HCT116 (cell line): ENCODE measurements around the gene ZRANB1. TPM values are rescaled to one million over a fixed set of nuclear protein-coding genes. Genes with fewer than 3 reads are reported as not detected.

Experiments
- ATAC-seq: fragments of 200-7000 bp; cut with Tn5 transposase; 2 replicates; pipeline ENCODE4 v1.9.1; 2020; ENCODE audit warnings: mild to moderate bottlenecking, moderate library complexity
- BruUV-seq: library from RNA; stranded (reverse); fragments of 400-500 nt; replicated peaks from 2 replicates; lab custom pipeline; 2021; lab: Mats Ljungman, UMichigan
- CTCF ChIA-PET: fragments of 300-600 bp; sonication (Branson Sonifier 250); formaldehyde crosslinking; loops from one replicate; lab custom pipeline; 2021; ENCODE audit warnings: antibody characterized with exemption; lab: Charles Lee
- POLR2A ChIA-PET: fragments of 300-600, 350-600 bp; sonication (Branson Sonifier 250); formaldehyde crosslinking; loops from one replicate; lab custom pipeline; 2021; ENCODE audit warnings: antibody characterized with exemption; lab: Charles Lee
- RAD21 ChIA-PET, 2 experiments: fragments of 300-600 bp; sonication (Branson Sonifier 250); formaldehyde crosslinking; loops; one replicate each; lab custom pipeline; 2023; ENCODE audit warnings: low total read pairs in 2 of 2; ENCODE audit not compliant: uncharacterized antibody in 2 of 2, unreplicated experiment in 2 of 2, low non-redundant PET in 1 of 2; lab: Charles Lee
- DNase-seq: peaks from one replicate; pipeline ENCODE4 v3.0.0-alpha.2; 2010; ENCODE audit warnings: low read depth, low spot score
- H2AFZ ChIP-seq: fragments of 200-600 bp; shearing (Covaris generic), sonication (generic); 2 replicates; pipeline ENCODE4 v1.6.1; 2017; ENCODE audit warnings: low read depth, mixed run types, mixed read lengths, antibody characterized with exemption, low read length; ENCODE audit not compliant: poor library complexity, severe bottlenecking
- H3K27ac ChIP-seq: 2 replicates; pipeline ENCODE4 v1.5.1; 2012; ENCODE audit warnings: low read depth, low read length
- H3K27me3 ChIP-seq: fragments of 200-600 bp; sonication (generic); 2 replicates; pipeline ENCODE4 v1.6.1; 2016; ENCODE audit warnings: mixed run types, low read length, mixed read lengths; ENCODE audit not compliant: insufficient read depth
- H3K36me3 ChIP-seq, 2 experiments: fragments of 200-500 bp in 1 of 2; fragments of 200-600 bp in 1 of 2; sonication (Bioruptor generic) in 1 of 2; sonication (generic) in 1 of 2; 2 replicates each; pipeline versions ENCODE4 v1.5.1 to v1.6.1; 2014 to 2016; ENCODE audit warnings: low read length in 2 of 2, inconsistent platforms in 1 of 2, mixed read lengths in 1 of 2, mixed run types in 1 of 2; ENCODE audit not compliant: insufficient read depth in 2 of 2, control insufficient read depth in 1 of 2
- H3K4me1 ChIP-seq, 2 experiments: fragments of 200-600 bp in 1 of 2; sonication (generic) in 1 of 2; 2 replicates each; pipeline versions ENCODE4 v1.5.1 to v1.6.1; 2012 to 2017; ENCODE audit warnings: low read length in 2 of 2, inconsistent platforms in 1 of 2, mild to moderate bottlenecking in 1 of 2, mixed read lengths in 1 of 2, mixed run types in 1 of 2, moderate library complexity in 1 of 2; ENCODE audit not compliant: insufficient read depth in 2 of 2, control insufficient read depth in 1 of 2
- H3K4me2 ChIP-seq: fragments of 200-600 bp; sonication (generic); 2 replicates; pipeline ENCODE4 v1.6.1; 2017; ENCODE audit warnings: mixed run types, low read length, mixed read lengths
- H3K4me3 ChIP-seq, 2 experiments: fragments of 200-600 bp in 1 of 2; sonication (generic) in 1 of 2; replicated peaks in 1 of 2; 2 replicates each; pipeline ENCODE4 v1.5.1; 2011 to 2016; ENCODE audit warnings: low read length in 2 of 2, control low read depth in 1 of 2, low read depth in 1 of 2, mild to moderate bottlenecking in 1 of 2, mixed read lengths in 1 of 2, mixed run types in 1 of 2
- H3K79me2 ChIP-seq: fragments of 200-600 bp; sonication (generic); 2 replicates; pipeline ENCODE4 v1.6.1; 2017; ENCODE audit warnings: mild to moderate bottlenecking, mixed run types, low read length, moderate library complexity, mixed read lengths; ENCODE audit not compliant: insufficient read depth
- H3K9ac ChIP-seq: fragments of 200-600 bp; sonication (generic); 2 replicates; pipeline ENCODE4 v1.6.1; 2016; ENCODE audit warnings: low read length, mixed read lengths
- H3K9me2 ChIP-seq: fragments of 200-600 bp; sonication (generic), shearing (Covaris generic); 2 replicates; pipeline ENCODE4 v1.6.1; 2017; ENCODE audit warnings: mixed run types, mild to moderate bottlenecking, moderate library complexity; ENCODE audit not compliant: insufficient read depth
- H3K9me3 ChIP-seq, 2 experiments: fragments of 200-500 bp in 1 of 2; fragments of 200-600 bp in 1 of 2; sonication (Bioruptor generic) in 1 of 2; sonication (generic) in 1 of 2; 2 replicates each; pipeline ENCODE4 v1.6.1; 2014 to 2017; ENCODE audit warnings: low read length in 2 of 2, mixed read lengths in 2 of 2, inconsistent platforms in 1 of 2, low read depth in 1 of 2, mild to moderate bottlenecking in 1 of 2, mixed run types in 1 of 2, moderate library complexity in 1 of 2; ENCODE audit not compliant: control insufficient read depth in 1 of 2, insufficient read depth in 1 of 2
- H4K20me1 ChIP-seq: fragments of 200-600 bp; sonication (generic), shearing (Covaris generic); 2 replicates; pipeline ENCODE4 v1.6.1; 2017; ENCODE audit warnings: mixed run types, mild to moderate bottlenecking, moderate library complexity; ENCODE audit not compliant: insufficient read depth
- EGR1 ChIP-seq: IDR thresholded peaks from 2 replicates; pipeline ENCODE4 v1.6.1; 2012; ENCODE audit warnings: low read depth
- EZH2 ChIP-seq: fragments of 200-600 bp; sonication (generic); IDR thresholded peaks from 2 replicates; pipeline ENCODE4 v1.6.1; 2017; ENCODE audit warnings: antibody characterized with exemption, mixed run types
- EZH2phosphoT487 ChIP-seq: fragments of 200-600 bp; IDR thresholded peaks from 2 replicates; pipeline ENCODE4 v1.6.1; 2018; ENCODE audit warnings: antibody characterized with exemption, borderline replicate concordance
- FOSL1 ChIP-seq: IDR thresholded peaks from 2 replicates; pipeline ENCODE4 v1.6.1; 2012; ENCODE audit warnings: low read depth
- JUND ChIP-seq: IDR thresholded peaks from 2 replicates; pipeline ENCODE4 v1.6.1; 2012
- POLR2A ChIP-seq: IDR thresholded peaks from 2 replicates; pipeline ENCODE4 v1.7.0; 2011; ENCODE audit warnings: borderline replicate concordance; ENCODE audit not compliant: insufficient read depth, insufficient read length; ENCODE audit errors: extremely low read depth
- RAD21 ChIP-seq: IDR thresholded peaks from 2 replicates; pipeline ENCODE4 v1.6.1; 2012; ENCODE audit warnings: low read depth, mild to moderate bottlenecking
- SIN3A ChIP-seq: IDR thresholded peaks from 2 replicates; pipeline ENCODE4 v1.6.1; 2012; ENCODE audit warnings: low read depth
- SP1 ChIP-seq: IDR thresholded peaks from 2 replicates; pipeline ENCODE4 v1.6.1; 2012; ENCODE audit warnings: low read depth
- SRF ChIP-seq: IDR thresholded peaks from 2 replicates; pipeline ENCODE4 v1.6.1; 2012; ENCODE audit warnings: low read depth
- TCF7L2 ChIP-seq: IDR thresholded peaks from 2 replicates; pipeline ENCODE4 v1.7.0; 2011; ENCODE audit warnings: borderline replicate concordance, inconsistent platforms; ENCODE audit not compliant: insufficient read depth, insufficient read length; ENCODE audit errors: extremely low read depth
- ZFX ChIP-seq: fragments of 450-650 bp; IDR thresholded peaks from 2 replicates; pipeline ENCODE4 v1.6.1; 2017
- ZNF274 ChIP-seq: fragments of 200-500 bp; sonication (Bioruptor generic); IDR thresholded peaks from 2 replicates; pipeline ENCODE4 v1.6.1; 2014; ENCODE audit warnings: mild to moderate bottlenecking, low read depth, low read length, inconsistent platforms
- intact Hi-C: fragments of 100-400 bp; cut with micrococcal nuclease; formaldehyde crosslinking; loops from 2 replicates; pipeline ENCODE4 v1.10.0; 2022
- total RNA-seq: library from RNA; stranded (reverse); gene quantifications from one replicate; pipeline ENCODE4 v1.2.1, GENCODE V29; 2021; ENCODE audit not compliant: unreplicated experiment
- TF ChIP-seq, protein P1 (sequence below): IDR thresholded peaks from 2 replicates; pipeline ENCODE4 v1.6.1; 2012
- TF ChIP-seq, protein P2 (sequence below): IDR thresholded peaks from 2 replicates; pipeline ENCODE4 v1.6.1; 2012; ENCODE audit warnings: low read depth
- TF ChIP-seq, protein P3 (sequence below): IDR thresholded peaks from 2 replicates; pipeline ENCODE4 v1.6.1; 2012

The ZRANB1 gene
- total RNA-seq, 1 experiment from 2014 or later, result 23.9 TPM

- Histone ChIP-seq H3K4me1 (no peaks in the 10 kb centered on the region), H3K27me3 (no peaks in the 10 kb centered on the region), H2AFZ (no peak overlapping the region), H3K9me3 (no peaks in the 10 kb centered on the region), H3K27ac (no peak overlapping the region), H3K9ac (no peak overlapping the region), H3K9me2 (no peaks in the 10 kb centered on the region), H3K4me3 (no peak overlapping the region), H4K20me1 (0 out of 2 replicates have a peak, but pooled peaks cover 8% of the 10 kb centered on the region), H3K4me2 (no peak overlapping the region), H3K79me2 (peaks cover 77% of the 10 kb centered on the region), H3K36me3 (peaks cover 5% of the 10 kb centered on the region in 2 experiments; a peak in 2 of 4 replicates)
- intact Hi-C loops, result no loop called here
- DNase-seq (no peak), ATAC-seq (no peak)
- TF ChIP-seq ZNF274 (no peak), JUND (no peak), SRF (no peak), FOSL1 (no peak), EZH2 (no peak), EGR1 (no peak), EZH2phosphoT487 (no peak), SP1 (no peak), ZFX (no peak), RAD21 (no peak), TCF7L2 (no peak), POLR2A (no peak), SIN3A (no peak)
- TF ChIP-seq, protein P1, sequence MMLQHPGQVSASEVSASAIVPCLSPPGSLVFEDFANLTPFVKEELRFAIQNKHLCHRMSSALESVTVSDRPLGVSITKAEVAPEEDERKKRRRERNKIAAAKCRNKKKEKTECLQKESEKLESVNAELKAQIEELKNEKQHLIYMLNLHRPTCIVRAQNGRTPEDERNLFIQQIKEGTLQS, result no peak
- TF ChIP-seq, protein P2, sequence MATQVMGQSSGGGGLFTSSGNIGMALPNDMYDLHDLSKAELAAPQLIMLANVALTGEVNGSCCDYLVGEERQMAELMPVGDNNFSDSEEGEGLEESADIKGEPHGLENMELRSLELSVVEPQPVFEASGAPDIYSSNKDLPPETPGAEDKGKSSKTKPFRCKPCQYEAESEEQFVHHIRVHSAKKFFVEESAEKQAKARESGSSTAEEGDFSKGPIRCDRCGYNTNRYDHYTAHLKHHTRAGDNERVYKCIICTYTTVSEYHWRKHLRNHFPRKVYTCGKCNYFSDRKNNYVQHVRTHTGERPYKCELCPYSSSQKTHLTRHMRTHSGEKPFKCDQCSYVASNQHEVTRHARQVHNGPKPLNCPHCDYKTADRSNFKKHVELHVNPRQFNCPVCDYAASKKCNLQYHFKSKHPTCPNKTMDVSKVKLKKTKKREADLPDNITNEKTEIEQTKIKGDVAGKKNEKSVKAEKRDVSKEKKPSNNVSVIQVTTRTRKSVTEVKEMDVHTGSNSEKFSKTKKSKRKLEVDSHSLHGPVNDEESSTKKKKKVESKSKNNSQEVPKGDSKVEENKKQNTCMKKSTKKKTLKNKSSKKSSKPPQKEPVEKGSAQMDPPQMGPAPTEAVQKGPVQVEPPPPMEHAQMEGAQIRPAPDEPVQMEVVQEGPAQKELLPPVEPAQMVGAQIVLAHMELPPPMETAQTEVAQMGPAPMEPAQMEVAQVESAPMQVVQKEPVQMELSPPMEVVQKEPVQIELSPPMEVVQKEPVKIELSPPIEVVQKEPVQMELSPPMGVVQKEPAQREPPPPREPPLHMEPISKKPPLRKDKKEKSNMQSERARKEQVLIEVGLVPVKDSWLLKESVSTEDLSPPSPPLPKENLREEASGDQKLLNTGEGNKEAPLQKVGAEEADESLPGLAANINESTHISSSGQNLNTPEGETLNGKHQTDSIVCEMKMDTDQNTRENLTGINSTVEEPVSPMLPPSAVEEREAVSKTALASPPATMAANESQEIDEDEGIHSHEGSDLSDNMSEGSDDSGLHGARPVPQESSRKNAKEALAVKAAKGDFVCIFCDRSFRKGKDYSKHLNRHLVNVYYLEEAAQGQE, result no peak
- TF ChIP-seq, protein P3, sequence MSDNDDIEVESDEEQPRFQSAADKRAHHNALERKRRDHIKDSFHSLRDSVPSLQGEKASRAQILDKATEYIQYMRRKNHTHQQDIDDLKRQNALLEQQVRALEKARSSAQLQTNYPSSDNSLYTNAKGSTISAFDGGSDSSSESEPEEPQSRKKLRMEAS, result no peak
- POLR2A ChIA-PET, result no interaction called here
- BruUV-seq, result no TSS peak
- CTCF ChIA-PET, result no interaction called here
- RAD21 ChIA-PET, result no interaction called here
These were observed 82.1 kb downstream of the ZRANB1 start for GRCh38 chr10:125023862-125024496.
